GM18502 (cell line): ENCODE data around the gene GPR15.

Experiments used
- ATAC-seq: cut with Tn5 transposase; IDR thresholded peaks from one replicate; pipeline ENCODE4 v1.9.1; 2021; ENCODE audit warnings: mild to moderate bottlenecking; ENCODE audit not compliant: unreplicated experiment, poor library complexity

Gene GPR15

DNA sequence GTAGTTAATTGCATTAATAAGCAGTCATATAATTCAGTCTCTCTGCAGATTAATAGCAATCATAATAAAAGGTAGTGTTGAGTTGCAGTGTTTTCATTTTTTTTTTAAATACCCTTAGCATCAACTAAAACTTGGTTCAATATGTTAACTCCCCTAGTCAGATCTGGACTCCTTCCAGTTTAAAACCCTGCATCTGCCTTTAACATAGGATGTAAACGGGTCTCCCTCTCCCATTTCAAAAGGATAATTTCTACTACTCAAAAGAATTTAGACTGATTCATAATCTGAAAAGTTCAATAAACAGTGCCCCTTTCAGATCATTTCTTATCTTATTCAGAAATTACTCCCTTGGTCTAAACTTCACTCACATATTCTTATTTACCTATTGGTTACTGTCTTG lies 50.3 kb downstream of the GPR15 start:
- ATAC-seq: no peak

- no peak for ATAC-seq
These were observed 52.0 kb downstream of the GPR15 start for GRCh38 chr3:98583766-98584165.
